ENCODE results near the gene AFF1.
"Not testable (repeated sequence)": the region's sequence is repeated elsewhere in the genome, so short reads cannot be mapped to it uniquely, and the experiment has no call there.

Gene AFF1

DNA sequence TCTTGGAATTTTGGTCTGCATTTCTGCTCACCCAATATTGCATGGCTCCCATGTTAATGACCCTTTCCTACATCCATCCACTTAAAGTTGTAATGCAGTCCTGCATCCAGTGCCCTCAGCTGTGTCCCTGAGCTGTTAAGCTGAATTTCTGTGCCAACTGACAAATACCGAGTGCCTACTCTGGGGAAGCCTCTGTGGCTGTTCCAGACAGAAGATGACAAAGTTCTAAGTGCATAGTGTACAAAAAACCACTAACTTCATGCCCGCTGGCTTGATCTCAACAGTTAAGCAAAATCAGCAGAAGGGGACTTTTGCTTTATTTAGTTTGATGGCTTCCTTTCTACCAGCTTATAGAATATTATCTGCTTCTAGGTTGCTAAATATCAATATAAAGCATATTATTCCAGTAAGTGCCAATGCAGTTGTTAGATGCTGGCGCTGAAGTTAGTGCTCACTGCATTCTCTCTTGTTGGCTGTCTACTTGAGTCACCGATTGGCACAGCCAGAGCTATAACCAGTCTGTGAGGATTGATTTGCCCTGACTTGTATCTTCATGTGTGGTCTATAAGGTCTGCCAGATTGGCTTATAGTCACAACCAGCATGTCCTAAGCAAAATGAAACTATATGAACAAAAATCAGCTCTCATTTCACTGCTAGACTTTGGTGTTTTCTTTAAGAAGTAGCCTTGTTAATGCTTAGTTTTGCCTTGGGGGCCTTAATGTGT is 186.7 kb downstream of the AFF1 start:
- no peak for DNase-seq

DNA sequence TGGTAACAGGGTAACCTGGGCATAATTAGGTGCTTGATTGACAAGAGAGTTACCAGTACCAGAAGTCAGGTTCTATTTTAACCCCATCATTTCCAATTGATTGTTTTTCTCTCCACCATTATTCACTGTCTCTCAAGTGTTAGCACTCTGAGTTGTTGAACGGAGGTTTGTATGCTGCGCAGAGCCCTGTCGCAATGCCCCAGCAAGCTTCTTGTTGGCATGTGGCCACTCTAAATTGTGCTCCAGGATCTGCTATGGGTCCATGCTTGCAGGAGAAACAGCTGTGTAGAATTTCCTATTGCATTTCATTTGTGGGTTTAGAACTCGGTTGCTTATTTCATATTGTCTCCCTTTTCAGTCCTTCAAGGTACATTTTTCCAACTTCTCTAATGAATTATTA is 187.4 kb downstream of the AFF1 start:
- no peak for DNase-seq

DNA sequence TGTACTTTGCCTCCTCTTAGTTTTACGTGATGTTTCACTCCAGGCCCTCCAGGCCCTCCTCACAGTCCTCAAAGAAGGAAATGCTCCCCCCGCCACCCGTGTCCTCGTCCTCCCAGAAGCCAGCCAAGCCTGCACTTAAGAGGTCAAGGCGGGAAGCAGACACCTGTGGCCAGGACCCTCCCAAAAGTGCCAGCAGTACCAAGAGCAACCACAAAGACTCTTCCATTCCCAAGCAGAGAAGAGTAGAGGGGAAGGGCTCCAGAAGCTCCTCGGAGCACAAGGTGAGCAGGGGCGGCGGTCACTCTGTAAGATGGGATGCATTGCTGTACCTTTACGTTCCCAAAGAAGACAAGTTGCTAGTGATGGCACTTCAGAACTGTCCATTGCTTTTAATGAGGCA is 191.2 kb downstream of the AFF1 start:
- no peak for DNase-seq

DNA sequence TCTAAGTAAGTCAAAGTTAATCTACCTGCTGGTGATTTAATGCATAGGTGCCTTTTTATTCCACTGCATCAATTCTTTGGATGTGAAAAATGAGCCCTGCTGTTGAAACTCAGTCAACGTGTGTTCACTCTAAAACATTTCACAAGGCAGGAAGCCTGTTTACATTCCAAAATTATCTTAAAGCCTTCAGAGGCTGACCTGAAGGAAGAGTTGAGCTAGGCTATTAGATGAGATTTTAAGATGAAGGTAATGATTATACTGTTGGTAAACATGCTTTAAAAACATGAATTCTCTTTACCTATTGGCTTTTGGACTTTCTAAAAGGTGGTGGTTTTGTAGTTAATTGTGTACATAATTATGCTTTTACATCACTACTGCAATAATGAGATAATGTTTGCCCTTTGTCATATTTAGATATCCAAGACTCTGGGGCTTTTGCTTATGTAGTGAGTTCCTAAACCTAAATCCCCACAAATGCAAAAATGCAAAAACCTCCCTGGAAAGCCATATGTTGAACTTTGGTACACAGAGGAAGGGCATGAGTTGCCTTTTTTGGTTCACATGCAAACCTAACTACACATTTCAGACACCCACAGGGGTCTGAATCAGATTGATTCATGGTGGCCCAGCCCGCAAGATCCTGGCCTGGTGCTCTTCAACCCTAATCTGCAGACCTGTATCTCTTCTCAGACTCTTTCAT is 193.3 kb downstream of the AFF1 start:
- no peak for DNase-seq

DNA sequence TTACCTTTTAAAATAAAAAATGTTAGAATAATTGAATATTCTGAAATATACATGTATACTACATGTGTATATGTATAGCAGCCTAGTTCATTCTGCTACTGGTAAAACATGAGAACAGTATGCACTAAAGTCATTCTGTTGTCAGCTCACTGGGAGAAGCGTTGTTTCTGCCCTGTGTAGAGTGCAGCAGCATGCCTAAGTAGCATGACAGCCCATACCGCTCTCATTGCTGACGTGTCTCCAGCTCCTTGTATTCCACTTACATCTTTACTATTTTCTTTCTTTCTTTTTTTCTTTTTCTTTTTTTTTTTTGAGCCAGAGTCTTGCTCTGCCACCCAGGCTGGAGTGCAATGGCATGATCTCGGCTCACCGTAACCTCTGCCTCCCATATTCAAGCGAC is 194.9 kb downstream of the AFF1 start:
- no peak for DNase-seq

DNA sequence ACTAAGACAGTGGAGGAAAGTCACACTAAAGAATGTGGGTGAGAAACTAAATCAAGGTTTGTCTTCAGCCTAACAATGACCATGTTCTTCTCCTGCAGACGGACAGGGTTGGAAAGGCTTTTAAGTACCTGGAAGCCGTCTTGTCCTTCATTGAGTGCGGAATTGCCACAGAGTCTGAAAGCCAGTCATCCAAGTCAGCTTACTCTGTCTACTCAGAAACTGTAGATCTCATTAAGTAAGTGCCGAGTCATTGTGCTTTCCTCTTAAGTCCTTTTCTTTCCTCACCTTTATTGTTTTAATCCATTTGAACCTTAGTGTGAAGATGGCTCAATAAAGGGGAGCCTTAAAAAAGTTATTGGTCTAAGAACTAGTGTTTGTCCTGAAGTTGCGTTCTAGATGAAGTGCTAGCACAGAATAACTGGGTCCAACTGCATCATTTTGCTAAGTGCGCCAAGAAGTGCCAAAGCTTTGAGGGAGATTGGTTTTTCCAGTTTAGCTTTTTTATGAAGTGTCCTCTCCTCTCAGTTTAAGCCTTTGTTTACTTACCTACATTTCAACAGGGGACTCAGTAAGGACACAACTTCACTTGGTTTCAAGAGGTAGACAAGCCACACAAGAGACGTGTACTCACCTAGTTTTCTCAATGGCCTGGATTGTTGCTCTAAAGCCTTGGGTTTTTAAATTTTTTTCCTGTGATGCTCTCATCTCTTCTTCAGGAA is 196.3 kb downstream of the AFF1 start:
- no peak for DNase-seq

DNA sequence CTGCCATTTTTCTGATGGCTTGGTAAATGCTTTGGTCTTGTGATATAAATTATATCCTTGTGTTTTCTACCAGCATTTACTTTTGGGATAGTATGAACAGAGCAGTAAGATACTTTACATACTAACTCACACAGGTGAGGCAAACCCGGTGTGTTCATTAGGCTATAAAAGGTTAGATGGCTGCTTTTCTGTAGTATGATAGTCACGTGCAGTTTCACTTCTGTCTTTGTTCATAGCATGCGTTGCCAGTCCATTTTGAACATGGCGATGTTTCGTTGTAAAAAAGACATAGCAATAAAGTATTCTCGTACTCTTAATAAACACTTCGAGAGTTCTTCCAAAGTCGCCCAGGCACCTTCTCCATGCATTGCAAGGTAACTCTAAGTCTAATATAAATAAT is 197.2 kb downstream of the AFF1 start:
- no peak for DNase-seq

DNA sequence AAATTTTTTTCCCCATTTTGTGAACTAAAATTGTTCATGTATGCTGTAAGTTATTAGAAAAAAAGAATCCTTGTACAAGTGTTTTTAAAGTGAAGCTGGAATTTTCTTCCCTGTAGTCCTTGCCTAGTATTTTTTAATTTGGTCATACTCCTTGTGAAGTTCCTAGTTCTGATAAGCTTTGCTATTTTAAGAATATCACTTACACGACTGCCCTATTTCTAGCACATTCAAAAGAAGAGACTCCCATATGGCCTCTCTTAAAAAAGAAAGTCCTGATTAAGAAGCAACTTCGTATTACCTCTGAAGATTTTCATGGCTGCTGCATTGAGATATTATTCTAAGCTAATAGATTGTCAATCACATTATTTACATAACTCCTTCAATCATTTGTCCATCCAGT is 198.4 kb downstream of the AFF1 start:
- no peak for DNase-seq

DNA sequence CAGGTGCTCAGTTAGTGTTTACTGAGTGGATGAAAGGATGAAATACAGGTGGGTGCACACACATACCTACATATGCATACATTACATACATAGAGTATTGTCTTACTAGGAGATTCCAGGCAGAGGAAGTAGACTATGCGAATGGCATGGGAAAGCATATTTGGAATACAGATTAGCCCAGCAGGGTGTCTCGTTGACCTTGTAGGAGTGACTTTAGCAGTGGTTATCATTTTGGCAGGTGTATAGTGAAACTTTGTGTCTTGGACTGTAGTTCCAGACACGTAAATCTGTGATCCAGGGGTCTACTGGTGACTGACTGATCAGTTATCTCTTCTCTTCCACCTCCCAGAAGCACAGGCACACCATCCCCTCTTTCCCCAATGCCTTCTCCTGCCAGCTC is 199.3 kb downstream of the AFF1 start:
- no peak for DNase-seq

DNA sequence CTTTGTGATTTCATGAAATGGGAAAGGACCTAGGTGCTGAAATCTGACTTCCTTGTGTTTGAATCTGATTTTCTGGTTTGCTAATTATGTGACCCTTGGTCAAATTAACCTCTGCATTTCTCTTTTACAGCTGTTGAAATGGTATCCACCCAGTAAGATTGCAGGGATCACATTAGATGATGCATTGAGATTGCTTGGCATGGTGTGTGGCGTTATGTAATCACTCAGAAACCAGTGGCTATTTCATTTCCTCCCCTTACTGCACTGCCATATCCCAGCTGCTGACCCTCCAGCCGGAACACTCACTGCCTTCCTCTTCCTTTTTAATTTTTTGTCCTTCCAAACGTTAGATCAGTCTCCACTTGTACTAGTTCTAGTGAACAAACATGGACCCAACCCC is 206.6 kb downstream of the AFF1 start:
- no peak for DNase-seq

DNA sequence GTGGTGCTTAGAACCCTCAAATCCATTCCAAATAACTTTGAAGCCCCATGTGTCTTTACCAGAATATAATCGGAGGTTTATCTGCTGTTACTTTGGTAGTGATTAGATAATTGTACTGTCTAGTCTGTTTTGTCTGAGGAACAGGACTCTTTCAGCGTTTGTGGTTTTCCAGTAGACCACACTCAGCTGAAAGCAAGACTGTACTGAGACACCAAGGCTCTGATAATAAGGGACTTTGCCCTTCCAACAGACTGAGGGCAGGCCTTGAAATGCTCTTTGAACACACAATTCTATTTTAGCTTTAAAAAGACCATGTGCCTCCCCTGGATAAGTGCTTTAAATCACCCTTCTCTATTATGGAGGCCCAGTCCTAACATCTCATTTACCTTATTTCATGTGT is 209.5 kb downstream of the AFF1 start:
- DNase-seq = no peak

DNA sequence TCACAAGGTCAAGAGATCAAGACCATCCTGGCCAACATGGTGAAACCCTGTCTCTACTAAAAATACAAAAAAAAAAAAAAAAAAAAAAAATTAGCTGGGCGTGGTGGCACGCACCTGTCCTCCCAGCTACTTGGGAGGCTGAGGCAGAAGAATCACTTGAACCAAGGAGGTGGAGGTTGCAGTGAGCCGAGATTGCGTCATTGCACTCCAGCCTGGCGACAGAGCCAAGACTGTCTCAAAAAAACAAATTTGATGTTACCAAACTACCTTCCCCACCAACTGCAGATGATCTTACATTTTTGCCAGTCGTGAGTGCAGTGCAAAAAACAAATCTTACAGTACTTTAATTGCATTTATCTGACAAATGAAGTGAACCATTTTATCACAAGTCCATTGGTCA is 211.1 kb downstream of the AFF1 start:
- not testable (repeated sequence) for DNase-seq

DNA sequence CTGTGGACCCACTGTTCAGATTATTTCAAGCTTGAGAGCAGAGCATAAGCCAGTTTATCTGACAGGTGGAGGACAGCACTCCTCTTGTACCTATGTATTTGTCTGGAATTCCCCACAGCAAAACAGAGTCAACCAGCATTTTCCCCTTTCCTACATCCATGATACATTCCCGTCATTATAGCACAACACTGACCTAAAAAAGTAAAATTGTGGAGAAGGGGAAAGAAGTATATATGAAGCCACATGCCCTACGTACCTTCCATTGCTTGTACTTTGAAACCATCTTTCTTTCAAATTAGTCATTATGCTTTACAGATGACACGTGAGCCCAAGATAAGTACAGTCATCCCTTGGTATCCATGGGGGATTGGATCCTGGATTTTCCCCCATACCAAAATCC is 212.3 kb downstream of the AFF1 start:
- no peak for DNase-seq

DNA sequence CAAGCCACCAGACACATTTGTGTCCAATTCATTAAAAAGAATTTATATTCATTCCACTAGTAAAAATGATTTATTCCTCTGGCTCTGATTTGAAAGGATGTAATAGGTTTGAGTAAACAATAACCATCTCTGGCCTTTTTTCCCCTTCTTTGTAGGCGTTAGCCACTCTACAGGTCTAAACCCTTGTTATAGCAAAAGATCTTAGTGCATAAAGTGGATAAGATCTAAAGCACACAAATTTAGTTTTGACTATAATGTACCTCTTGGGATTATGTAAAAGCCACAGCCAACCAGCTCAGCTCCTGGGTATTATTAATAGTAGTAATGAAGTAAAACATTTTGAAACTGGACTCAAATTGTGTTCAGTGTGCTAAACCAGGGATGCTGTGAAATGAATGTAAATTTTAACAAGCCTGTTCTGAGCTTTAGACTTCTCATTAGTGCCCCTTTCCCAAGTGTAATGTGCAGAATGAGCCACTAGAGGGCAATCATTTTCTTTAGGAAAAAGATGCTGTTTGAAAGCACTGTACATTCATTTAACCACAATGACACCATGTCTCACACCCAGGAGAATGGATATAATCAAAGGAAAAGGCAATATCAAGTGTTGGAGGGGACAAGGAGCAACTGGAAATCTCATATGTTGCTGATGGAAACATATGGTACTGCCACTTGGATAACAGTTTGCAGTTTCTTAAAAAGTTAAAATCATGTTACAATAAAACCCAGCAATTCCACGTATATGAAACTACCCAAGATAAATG is 215.9 kb downstream of the AFF1 start:
- DNase-seq = no peak

DNA sequence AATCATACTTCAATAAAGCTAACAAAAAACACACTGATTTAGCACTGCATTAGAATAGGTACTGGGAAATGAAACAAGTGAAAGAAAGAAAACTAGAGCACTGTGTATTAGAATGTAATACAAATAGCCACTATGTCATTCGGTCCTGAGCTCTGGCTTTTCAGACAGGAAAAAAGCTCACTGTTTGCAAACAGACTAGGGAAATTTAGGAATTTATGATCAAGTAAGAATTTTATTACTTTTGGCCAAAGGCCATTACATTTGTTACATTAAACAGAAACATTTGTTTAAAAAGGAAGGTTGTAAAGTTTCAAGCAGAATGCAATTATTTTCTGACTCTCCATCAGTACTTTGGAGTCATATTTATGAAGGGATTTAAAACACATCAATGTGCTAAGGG is 216.9 kb downstream of the AFF1 start:
- DNase-seq = no peak

DNA sequence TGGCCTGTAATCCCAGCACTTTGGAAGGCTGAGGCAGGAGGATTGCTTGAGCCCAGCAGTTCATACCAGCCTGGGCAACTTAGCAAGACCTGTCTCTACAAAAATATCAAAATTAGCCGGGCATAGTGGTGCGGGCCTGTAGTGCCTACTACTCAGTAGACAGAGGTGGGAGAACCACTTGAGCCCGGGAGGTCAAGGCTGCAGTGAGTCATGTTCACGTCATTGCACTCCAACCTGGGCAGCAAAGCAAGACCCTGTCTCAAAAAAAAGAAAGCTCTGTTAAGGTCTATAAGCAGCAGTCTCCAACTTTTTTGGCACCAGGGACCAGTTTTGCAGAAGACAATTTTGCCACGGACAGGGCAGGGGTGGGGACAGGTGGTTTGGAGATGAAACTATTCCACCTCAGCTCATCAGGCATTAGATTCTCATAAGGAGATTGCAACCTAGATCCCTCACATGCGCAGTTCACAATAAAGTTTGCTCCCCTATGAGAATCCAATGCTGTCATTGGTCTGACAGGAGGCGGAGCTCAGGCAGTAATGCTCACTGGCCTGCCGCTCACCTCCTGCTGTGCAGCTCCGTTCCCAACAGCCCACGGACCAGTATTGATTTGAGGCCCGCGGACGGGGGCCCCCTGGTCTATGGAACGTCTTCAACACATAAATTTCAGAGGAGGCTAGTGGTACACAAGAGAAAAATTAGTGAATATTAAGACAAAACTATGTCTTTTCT is 217.7 kb downstream of the AFF1 start:
- DNase-seq = no peak

DNA sequence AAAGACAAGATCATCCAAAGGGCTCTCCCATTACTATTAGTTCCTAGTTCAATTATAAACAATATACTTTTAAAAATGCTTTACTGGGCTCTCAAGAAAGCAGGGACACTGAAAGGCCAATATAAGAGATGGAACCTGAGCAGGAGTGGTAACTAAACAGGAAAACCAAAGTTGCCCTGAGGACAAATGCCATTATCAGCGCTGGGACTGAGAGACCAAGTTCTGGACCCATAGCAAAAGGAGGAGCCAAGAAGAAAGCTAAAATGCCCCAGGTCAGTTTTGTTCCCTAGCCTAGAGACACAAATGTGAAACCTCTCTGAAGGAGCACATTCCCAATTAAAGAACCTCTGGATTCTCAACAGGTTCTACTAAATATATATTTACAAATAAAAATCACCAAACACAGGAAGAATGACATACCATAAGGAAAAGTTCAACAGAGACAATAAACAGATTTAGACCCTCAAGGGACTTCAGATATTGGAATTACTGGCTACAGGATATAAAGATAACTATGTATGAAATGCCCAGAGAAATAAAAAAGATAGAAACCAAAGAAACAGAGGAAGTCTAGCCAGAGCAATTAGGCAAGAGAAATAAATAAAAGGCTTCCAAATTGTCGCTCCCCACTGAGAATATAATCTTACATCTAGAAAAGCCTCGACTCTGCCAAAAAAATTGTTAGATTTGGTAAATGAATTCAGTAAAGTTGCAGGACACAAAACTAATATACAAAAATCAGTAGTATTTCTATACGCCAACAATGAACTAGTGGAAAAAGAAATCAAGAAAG is 218.5 kb downstream of the AFF1 start:
- no peak for DNase-seq

DNA sequence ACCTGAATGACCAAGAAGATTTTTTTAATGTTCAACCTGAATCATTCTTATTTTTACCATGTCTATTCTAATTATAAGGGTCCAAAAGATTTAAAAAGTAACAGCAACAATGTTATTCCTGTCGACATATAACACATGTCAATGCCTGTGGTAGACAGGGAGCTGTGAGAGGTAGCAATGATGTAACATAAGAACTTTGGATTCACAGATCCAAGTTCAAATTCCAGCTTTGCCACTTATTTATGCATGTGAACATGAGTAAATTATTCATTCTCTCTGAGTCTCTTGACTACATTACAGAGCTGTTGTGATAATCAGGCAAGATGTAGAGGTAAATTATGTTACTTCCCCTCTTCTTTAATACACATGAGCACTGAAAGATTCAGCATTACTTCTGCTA is 231.1 kb downstream of the AFF1 start:
- DNase-seq = no peak

DNA sequence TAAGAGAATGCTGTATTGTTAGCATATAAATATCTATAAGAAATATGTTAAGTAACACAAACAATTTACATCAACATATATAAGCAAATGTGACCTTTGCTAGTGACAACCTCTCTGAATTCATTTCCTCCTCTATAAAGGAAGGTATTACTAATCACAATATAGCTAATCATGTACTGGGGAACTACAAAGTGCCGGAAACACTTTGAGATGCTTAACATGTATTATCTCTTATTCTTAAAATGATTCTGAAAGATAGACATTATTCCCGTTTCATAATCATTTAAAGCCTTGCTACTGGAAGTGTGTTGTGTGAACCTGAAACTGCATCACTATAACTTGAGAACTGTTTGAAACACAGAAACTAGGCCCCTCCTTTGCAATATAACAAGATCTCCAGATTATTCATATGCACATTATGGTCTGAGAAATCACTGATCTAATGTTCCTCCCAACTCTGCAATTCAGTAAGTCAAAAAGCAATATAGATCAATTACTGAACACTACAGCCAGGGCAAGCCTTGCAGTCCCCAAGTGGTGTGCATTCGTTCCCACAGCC is 231.6 kb downstream of the AFF1 start:
- DNase-seq = no peak

DNA sequence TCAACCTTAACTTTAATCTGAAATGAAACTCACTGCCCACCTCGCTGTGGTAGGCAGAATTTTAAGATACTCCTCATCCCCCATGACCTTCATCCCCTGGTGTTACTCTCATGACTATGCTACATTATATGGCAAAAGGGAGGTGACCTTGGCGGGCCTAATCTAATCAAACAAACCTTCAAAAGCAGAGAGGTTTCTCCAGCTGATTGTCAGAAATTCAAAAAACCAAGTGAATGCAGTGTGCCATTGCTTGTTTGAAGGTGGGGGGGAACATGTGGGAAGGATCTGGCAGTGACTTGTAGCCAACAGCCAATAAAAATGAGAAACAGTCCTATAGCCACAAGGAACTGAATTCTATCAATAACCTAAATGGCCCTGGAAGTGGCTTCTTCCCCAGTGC is 237.1 kb downstream of the AFF1 start:
- DNase-seq = no peak

DNA sequence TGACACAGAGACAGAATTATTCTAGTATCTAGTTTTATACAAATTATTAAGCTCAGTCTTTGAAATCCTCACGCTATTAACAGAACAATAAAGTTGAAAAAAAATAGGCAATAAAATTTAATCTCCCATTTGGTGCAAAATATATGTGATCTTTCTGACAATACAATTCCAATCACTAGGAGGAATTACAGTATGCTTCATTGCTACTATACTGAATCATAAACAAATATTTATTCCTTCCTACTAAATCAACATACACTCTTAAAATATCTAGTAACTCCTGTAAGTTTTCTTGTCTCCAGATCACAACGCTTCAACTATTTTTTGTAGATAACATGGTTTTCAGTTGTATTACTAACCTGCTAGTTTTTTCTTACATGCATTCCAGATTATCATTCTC is 239.9 kb downstream of the AFF1 start:
- no peak for DNase-seq

DNA sequence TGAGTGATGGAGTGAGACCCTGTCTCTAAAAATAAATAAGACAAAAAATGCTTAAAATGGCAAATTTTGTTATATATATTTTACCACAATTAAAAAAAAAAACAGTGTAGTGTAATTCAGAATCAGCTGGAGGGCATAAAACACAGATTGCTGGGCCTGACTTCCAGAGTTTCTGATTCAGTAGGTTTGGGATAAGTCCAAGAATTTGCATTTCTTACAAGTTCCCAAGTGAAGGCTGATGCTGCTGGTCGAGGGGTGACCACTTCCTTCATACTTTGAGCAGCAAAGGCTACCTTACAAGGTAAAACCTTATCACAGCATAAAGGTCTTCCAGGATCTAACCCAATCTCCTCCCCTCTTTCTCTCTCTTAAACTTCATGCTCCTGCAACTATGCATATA is 244.9 kb downstream of the AFF1 start:
- no peak for DNase-seq
